A172 (cell line): ENCODE data around the gene ENG. TPM values are rescaled to one million over a fixed set of nuclear protein-coding genes. Genes with fewer than 3 reads are reported as not detected.

ENCODE experiments used
- DNase-seq: peaks from one replicate; pipeline ENCODE4 v3.0.0-alpha.2; 2015; ENCODE audit warnings: low spot score
- total RNA-seq: library from RNA; depleted of rRNA; stranded (reverse); fragments of >200 nt; shearing (Covaris generic); gene quantifications from 2 replicates; pipeline ENCODE4 v1.2.3, GENCODE V29; 2014; rRNA removed

ENG gene
- total RNA-seq, 1 experiment from 2014 or later: 49.5 TPM

DNA sequence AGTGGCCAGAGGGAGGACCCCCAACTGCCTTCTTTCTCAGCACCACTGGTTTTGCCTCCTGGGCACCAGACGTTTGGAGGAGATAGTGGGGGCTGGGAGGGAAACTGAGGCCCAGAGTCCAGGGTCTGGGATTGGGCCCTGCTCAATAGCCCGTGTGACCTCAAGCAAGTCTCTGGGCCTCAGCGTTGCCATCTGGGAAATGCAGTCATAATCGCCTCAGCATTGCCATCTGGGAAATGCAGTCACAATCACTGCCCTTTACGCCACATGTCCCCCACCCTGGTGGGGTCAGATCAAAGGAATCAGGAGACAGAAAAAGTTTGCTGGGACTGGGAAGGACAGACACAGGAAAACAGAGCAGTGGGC is 77.6 kb downstream of the ENG start:
- DNase-seq: no peak

- DNase-seq: no peak
Measured at GRCh38 chr9:127776195-127776923, 78.1 kb downstream of the ENG start.

- no peak for DNase-seq
Measured at GRCh38 chr9:127773981-127774380, 80.5 kb downstream of the ENG start.

GRCh38 chr9:127773272-127773671 is 81.2 kb downstream of the ENG start:
- DNase-seq: no peak

DNA sequence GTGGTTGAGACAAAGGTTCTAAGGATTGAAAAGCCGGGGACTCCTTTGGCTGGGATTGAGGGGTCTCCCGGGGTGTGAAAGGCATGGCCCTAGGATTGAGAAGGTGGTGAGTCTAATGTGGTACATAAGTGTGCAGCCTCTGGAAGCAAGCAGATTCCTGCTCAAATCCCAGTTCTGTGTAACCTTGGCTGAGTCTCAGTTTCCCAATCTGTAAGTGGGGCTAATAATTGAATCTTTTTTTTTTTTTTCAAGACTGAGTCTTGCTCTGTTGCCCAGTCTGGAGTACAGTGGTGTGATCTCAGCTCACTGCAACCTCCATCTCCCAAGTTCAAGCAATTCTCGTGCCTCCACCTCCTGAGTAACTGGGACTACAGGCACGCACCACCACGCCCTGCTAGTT is 81.9 kb downstream of the ENG start:
- no peak for DNase-seq

- DNase-seq: no peak
Measured at GRCh38 chr9:127771570-127772189, 82.8 kb downstream of the ENG start.

DNA sequence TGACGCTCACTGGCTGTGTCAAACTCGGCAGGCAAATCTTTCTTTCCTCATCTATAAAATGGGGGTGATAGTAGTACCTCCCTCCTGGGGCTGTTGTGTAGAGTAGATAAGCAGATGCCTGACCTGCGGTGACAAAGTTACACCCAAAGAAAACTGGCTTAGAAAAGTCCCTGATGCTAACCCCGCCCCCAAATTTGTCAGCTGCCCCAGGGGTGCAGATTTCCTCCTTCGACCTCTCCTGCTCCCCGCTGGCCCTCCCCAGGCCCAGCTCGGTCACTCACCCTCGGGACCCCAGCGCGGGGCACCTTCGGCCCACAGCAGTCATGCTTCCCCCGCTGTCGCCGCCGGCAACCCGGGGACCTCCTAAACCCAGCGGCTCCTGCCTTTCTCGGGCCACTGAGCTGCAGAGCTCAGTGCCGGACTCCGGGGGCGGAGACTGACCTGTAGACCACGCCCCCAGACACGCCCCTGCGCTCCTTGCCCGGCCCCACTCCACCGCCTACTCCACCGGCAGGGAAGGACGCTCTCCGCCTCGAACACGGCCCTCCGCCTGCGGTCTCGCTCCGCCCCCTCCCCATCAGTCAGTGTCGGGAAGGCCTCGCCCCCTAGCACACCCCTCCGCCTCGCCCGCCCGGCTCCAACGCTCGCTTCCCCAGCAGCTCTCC is 83.4 kb downstream of the ENG start:
- peak; percentile 99 for DNase-seq

DNA sequence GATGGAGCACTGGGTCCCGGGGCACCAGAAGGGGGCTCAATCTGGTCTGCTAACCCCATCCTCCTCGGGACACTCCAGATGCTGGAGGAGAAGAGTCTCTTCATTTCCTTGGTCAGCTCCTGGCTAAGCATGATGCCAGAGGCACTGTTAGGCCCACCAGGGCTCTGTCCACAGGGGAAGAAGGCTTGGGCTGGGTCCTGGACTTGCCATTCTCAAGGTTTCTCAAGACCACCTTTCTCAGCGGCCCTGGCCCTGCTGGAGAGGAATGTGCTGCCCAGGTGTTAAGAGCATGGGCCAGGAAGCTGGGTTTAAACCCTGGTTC is 83.9 kb downstream of the ENG start:
- no peak for DNase-seq

DNA sequence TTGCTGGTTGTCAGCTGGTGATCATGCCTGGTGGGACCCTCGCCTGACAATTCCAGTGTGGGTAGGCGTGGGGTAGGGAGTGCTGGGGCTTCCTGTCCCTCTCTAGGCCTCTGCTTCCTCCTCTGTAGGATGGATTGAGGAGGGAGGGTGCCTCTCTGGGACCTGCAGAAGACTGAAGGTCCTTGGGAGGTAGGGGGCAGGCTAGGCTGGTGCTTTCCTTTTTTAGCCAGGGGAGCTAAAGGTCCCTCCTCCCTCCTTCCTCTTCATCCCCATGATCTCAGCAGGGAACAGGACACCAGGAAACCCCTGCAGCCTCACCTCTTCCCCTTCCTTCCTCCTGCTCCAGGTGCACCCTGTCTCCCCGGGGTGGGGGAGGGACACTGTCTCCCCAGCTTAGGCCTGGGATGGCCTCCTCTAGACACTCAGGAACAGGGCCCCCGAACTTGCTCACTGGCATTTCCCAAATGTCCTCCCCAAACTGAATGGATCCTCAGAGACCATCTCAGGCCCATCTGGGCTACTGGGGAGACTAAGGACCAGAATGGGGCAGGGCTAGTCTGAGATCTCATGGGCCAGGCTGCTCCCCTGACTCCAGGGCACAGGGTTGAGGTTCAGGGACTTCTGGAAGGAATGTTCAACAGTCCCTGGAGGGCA is 84.4 kb downstream of the ENG start:
- DNase-seq: no peak

DNA sequence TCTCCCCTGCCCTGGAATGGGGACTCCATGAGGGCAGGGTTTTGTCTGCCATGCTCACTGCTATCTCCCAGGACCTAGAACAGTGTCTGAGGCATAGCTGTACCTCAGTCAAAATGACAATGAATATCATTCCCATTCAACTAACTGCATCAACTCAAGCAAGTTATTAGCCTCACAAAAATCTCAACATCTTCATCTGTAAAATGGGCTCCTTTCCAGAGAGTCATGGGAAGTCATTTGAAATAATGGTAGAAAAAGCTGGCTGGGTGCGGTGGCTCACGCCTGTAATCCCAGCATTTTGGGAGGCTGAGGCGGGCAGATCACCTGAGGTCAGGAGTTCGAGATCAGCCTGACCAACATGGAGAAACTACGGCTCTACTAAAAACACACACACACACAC is 85.4 kb downstream of the ENG start:
- no peak for DNase-seq

- no peak for DNase-seq
Measured at GRCh38 chr9:127768698-127769097, 85.8 kb downstream of the ENG start.

- DNase-seq: no peak
Measured at GRCh38 chr9:127767909-127768331, 86.5 kb downstream of the ENG start.

DNA sequence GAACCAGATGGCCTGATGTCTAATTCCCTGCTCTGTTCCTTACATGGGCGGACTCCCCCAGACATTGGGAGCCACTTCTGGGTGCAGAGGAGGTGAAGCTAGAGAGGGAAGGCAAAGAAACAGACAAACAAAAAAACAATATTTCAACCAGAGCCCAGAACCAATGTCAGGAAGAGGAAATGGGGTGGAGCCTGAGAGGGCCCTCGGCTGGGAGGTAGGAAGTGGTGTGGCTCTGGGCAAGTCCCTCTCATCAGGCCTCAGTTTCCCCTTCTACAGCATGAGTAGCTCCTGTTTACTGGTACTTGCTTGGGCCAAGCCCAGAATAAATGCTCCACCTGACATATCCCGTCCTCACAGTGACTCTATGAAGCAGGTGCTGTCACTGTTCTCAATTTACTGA is 87.0 kb downstream of the ENG start:
- no peak for DNase-seq

DNA sequence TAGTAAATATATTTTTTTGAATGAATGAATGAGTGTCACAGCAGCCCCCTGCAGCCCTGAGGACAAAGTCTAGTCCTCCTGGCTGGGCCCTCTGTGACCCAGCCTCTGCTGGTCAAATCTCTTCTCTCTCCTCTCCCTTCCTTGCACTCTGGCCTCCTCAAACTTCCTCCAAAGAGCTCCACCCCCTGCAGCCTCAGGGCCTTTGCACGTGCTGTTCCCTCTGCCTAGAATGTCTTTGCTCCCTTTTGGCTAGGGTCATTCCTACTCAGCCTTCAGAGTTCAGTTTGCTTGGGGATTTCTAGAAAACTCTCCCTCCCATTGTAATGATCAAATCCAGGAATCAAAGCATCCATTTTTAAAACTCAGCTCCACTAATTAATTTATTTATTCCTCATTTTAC is 89.0 kb downstream of the ENG start:
- no peak for DNase-seq

Other genes with a start within 250 kb of the ENG start
- gene STXBP1, start 242.4 kb downstream of the ENG start, total RNA-seq: 20.8 and 63.2 TPM in 2 replicates
- gene CFAP157, start 147.7 kb downstream of the ENG start, total RNA-seq: not detected in 2 replicates
- gene PTRH1, start 139.0 kb downstream of the ENG start, total RNA-seq: 43.8 and 55.8 TPM in 2 replicates
- 0.05 and 0.07 TPM in 2 replicates for gene TTC16, start 138.6 kb downstream of the ENG start, total RNA-seq
- gene TOR2A, start 119.4 kb downstream of the ENG start, total RNA-seq: 12.7 and 16.3 TPM in 2 replicates
- 1.7 and 2.1 TPM in 2 replicates for gene SH2D3C, start 76.0 kb downstream of the ENG start, total RNA-seq
- gene CDK9, start 68.6 kb downstream of the ENG start, total RNA-seq: 36.9 and 61.3 TPM in 2 replicates
- 146 and 147 TPM in 2 replicates for gene FPGS, start 51.8 kb downstream of the ENG start, total RNA-seq
- 151 and 173 TPM in 2 replicates for gene AK1, start 23.0 kb upstream of the ENG start, total RNA-seq
- 40.6 and 61.6 TPM in 2 replicates for gene ST6GALNAC6, start 44.9 kb upstream of the ENG start, total RNA-seq
- gene ST6GALNAC4, start 62.4 kb upstream of the ENG start, total RNA-seq: 32.7 and 38.3 TPM in 2 replicates
- 1.6 and 3.4 TPM in 2 replicates for gene PIP5KL1, start 76.1 kb upstream of the ENG start, total RNA-seq
- gene DPM2, start 83.2 kb upstream of the ENG start, total RNA-seq: 49.7 and 50.5 TPM in 2 replicates
- 21.4 and 23.6 TPM in 2 replicates for gene EEIG1, start 126.3 kb upstream of the ENG start, total RNA-seq
- 14.1 and 15.7 TPM in 2 replicates for gene NAIF1, start 212.7 kb upstream of the ENG start, total RNA-seq
- 27.8 and 32.7 TPM in 2 replicates for gene SLC25A25, start 213.6 kb upstream of the ENG start, total RNA-seq